HG03095 (cell line): ENCODE data around the gene RDH5.

ENCODE experiments used
- ATAC-seq: cut with Tn5 transposase; IDR thresholded peaks from one replicate; pipeline ENCODE4 v1.9.1; 2021; ENCODE audit warnings: moderate library complexity; ENCODE audit not compliant: unreplicated experiment

The RDH5 gene

DNA sequence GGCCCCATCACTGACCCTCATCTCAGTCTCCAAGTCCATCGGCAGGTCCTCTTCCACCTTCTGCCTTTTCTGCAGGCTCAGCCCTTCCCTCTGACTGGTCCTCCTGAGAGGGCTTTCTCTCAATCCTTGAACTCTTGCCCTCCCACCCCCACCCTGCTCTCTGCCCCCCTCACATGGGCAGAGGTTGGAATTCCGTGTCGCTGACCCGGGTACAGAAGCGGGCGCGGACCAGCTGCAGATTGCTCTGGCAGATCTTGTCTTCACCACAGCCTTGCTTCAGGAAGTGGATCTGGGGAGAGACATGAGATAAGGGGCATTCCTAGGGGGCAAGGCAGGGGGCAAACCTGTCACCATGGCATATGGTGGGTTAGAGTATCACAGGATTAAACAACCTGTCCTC is 24.8 kb upstream of the RDH5 start:
- ATAC-seq = no peak

DNA sequence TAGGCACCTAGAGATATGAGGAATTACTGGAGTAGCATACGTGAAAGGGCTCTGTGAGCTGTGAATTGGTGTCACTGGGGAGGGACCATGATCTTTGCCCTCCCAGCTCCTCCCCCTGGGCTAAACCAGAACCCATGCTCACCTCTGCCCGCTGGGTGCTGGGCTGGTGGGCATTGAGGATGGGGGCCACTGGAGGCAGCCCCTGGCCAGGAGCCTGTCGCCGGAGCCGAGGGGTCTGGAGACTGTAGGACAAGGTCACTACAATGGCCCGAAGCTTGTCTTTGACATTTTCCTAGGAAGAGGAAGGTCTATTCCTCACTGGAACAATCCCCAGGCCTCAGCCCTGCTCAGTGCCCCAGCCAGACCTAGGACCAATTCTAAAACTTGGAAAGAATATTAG is 24.1 kb upstream of the RDH5 start:
- ATAC-seq = no peak

- ATAC-seq = no peak
Observed at GRCh38 chr12:55696796-55697462, 23.3 kb upstream of the RDH5 start.

DNA sequence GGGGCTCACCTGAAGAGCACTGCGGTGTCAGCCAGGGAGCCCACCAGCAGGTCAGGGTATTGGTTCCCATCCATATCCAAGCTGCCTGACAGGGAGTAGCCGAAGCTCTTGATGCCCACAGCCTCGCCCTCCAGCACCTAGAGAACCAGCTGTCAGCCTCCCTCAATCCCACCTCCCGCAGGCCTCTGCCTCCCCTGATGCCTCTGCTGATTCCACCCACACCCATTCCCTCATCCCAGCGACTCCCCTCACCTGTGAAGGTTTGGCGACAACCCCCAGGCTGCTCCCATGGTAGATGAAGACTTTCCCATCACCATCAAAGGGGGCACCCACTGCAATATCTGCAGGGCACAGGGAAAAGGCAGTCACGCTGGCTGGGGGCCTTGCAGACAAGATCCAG is 22.5 kb upstream of the RDH5 start:
- ATAC-seq = no peak

DNA sequence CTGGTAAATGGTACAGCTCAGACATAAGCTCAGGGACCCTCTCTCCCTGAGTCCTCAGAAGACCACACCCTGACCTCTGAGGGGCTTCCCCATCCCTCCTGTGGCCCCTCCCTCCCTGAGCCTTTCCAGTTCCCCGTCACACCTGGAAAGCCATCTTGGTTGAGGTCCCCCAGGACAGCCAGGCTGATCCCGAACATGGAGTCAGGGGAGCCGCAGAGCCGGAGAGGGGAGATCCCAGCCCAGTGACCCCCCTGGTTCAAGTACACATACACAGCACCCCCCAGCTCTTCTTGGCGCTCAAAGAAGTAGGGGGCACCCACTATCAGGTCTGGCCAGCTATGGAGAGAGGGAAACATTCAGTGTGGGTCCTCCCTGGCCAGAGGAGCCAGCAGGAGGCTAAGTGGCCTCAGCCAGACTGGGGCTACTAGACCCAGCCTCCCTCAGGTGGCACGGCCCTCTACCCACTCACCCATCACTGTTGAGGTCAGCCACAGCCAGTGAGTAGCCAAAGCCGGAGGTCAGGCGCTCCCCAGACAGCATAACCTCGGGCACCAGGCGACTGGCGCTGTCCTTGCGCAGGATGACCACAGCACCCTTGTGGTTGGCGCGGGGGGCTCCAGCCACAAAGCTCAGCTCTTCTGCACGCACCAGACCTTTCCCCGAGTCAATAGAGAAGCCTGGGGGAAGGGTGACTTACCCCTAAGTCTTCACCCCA is 21.8 kb upstream of the RDH5 start:
- no peak for ATAC-seq

GRCh38 chr12:55698965-55699364 is 21.2 kb upstream of the RDH5 start:
- ATAC-seq = no peak

- no peak for ATAC-seq
Observed at GRCh38 chr12:55699471-55700055, 20.6 kb upstream of the RDH5 start.

GRCh38 chr12:55700255-55701018 is 19.8 kb upstream of the RDH5 start:
- no peak for ATAC-seq

GRCh38 chr12:55702861-55703260 is 17.3 kb upstream of the RDH5 start:
- ATAC-seq = no peak

DNA sequence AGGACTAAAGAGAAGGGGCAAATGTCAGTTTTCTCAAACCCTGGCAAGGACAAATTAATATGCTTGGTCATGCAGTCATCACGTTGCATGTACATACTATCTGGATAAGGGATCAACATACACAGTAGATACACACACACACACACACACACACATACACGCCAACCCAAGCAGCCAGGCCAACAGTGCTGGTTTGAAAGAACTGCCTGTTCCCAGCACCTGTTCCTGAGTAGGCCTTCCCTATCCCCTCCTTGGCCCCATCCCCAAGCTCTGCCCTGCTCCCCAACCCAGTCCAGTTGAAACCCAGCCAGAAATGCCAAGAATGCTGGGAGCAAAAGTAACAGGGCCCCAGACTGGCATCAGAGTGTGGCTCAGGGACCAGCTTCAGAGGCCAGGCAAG is 16.9 kb upstream of the RDH5 start:
- ATAC-seq = no peak

DNA sequence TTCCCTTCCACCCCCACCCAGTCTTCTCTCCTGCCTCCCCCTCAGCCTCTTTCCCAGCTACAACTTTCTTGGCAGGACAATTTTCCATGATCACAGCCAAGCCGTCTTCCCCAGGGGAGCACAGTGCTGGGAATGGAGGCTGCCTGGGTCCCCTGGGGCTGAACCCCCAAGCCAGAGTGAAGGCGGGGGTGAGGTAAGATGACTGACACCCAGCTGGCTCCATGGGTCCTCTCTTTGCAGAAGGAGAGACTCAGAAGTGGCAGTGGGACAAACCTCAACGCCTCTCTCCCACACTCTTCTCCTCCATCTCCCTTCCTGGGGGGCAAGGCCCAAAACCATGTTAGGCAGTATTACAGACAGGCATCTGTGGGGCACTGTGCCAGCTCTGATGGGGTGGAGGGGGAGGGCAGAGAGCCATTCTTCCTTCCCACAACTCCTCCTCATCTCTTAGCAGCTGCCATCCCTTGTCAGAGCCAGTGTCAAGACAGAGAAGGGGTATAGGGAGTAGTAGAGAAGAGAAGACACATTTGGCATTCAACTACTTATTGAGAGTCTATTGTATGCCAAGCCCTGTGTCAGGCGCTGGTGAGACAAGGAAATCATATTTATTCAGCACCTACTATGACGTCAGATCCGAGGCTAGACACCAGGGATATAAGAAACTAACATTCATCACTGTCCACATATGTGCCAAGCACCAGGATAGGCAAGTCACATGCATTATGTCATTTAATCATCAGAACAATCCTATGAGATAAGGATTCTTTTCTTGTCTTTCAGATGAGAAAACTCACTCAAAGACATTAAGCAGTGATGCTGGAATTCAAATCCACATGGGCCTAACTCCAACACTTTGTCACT is 16.1 kb upstream of the RDH5 start:
- no peak for ATAC-seq

GRCh38 chr12:55704824-55705718 is 15.1 kb upstream of the RDH5 start:
- ATAC-seq = no peak

- no peak for ATAC-seq
Observed at GRCh38 chr12:55705782-55706402, 14.3 kb upstream of the RDH5 start.

- ATAC-seq = no peak
Observed at GRCh38 chr12:55706568-55707218, 13.5 kb upstream of the RDH5 start.

DNA sequence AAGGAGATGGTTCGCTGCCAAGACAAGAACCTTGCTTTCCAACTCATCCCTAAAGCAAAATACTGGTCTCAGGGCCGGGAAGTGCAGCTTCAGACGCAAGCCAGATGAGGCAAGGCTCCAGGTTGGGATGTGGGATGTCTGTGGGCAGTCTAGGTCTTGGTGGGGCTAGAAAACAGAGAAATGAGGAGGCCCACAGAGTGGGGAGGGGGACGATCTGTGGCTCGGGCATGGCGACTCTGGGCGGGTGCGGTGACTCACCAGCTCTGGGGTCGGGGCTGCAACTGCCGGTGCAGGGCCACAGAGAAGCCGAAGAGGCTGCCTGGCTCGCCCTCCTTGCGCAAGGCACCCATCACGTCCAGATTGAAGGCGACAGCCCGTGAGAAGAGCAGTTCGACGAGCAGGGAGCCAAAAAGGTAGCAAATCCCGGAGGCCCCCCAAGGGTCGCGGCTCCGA is 12.9 kb upstream of the RDH5 start:
- no peak for ATAC-seq

DNA sequence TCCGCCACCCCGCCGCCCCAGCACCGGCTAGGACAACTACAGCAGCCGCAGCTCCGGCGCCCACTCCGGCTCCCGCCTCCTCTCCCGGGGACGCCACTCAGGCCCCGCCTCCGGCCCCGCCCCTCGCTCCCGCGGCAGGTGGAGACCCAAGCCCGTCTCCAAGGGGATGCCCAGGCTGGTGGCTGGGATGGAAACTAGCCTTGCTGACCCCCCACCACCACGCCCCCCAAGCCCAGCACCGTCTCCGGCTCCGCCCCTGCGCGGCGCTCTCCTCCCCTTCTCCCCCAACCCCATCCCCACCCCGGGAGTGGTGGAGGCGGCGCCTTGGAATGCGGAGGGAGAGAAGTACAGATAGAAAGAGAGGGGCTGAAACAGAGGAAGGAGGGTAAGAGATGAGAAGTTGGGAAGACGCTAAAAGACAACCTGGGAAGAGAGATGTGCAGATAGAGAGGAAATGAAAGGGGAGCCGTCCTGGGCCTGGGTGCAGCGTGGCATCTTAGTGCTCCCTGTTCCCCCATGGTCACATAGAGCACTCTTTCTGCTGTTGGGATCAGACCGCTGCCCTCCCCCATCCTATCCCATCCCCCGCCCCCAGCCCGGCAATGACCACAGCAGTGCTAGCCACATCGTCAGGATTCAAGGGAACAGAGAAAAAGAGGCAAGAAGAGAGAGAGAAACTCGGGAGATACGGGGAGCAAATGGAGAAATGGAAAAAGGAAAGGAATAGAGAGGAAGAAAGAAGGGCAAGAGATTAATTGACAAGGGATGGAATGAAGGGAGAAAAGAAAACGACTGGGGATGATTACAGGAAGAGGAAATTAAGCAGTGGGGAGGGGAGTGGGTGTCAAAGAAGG is 12.1 kb upstream of the RDH5 start, which contains the start of gene ITGA7:
TSS of gene ITGA7 (minus strand) at position 64 of the 854 bp plus-strand sequence. CDS start 222 bp downstream, outside the sequence.
- no peak for ATAC-seq

DNA sequence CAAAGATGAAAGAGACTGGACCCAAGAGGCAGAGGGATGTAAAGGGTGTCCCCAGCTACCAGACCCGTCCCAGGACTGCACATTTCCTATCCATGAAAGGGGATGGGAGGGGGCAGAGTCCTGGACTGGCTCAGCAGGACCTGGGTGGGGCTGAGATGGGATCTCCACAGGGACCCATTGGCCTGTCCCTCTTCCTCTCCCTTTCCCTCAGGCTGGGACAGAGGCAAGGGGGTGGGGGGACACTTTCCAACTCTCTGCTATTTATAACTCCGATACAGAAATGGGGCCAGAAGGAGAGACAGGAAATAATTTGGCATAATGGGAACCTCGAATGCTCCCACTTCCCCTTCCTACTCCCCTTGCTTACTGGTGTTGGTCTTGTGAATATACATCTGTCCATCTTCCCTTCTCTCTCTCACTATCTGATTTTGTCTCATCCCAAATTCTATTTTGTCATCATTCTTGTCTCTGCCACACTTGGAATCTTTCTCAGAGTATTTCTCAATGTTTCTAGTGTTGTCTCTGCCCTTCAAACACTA is 11.4 kb upstream of the RDH5 start:
- ATAC-seq = no peak
